ENCODE results near the gene SEZ6L2.

SEZ6L2 gene

GRCh38 chr16:29860218-29860617 lies 39.1 kb downstream of the SEZ6L2 start:
- TF ChIP-seq, protein P1, sequence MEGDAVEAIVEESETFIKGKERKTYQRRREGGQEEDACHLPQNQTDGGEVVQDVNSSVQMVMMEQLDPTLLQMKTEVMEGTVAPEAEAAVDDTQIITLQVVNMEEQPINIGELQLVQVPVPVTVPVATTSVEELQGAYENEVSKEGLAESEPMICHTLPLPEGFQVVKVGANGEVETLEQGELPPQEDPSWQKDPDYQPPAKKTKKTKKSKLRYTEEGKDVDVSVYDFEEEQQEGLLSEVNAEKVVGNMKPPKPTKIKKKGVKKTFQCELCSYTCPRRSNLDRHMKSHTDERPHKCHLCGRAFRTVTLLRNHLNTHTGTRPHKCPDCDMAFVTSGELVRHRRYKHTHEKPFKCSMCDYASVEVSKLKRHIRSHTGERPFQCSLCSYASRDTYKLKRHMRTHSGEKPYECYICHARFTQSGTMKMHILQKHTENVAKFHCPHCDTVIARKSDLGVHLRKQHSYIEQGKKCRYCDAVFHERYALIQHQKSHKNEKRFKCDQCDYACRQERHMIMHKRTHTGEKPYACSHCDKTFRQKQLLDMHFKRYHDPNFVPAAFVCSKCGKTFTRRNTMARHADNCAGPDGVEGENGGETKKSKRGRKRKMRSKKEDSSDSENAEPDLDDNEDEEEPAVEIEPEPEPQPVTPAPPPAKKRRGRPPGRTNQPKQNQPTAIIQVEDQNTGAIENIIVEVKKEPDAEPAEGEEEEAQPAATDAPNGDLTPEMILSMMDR (IDR thresholded peaks at IDR 0.05; ENCODE audit: low read depth, low read length, missing control alignments): no peak
- H3K4me3 ChIP-seq (ENCODE audit: low read depth, low read length): no peak overlapping the region
- no peak for DNase-seq (ENCODE audit: low read depth)

DNA sequence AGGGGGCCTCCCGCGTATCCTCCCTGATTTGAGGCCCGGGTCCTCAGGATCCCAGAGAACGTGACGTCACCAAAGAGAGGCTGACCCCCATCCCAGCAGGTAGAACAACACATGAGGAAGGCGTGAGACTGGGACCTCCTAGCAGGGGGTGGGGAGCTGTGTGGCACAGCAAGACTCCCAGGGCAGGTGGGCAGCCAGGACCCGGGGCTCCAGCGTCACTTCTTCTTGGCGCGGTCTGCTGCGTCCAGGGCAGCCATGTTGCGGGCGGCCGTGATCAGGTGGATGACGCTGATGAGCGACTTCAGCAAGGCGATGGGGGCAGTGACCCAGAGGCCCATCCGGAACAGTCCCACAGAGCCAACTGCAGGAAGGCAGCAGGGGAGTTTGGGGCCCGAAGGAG lies 40.4 kb downstream of the SEZ6L2 start:
- DNase-seq (ENCODE audit: low read depth): no peak
- TF ChIP-seq, protein P1 (IDR thresholded peaks at IDR 0.05; ENCODE audit: low read depth, low read length, missing control alignments): no peak
- H3K4me3 ChIP-seq (ENCODE audit: low read depth, low read length): no peak overlapping the region

DNA sequence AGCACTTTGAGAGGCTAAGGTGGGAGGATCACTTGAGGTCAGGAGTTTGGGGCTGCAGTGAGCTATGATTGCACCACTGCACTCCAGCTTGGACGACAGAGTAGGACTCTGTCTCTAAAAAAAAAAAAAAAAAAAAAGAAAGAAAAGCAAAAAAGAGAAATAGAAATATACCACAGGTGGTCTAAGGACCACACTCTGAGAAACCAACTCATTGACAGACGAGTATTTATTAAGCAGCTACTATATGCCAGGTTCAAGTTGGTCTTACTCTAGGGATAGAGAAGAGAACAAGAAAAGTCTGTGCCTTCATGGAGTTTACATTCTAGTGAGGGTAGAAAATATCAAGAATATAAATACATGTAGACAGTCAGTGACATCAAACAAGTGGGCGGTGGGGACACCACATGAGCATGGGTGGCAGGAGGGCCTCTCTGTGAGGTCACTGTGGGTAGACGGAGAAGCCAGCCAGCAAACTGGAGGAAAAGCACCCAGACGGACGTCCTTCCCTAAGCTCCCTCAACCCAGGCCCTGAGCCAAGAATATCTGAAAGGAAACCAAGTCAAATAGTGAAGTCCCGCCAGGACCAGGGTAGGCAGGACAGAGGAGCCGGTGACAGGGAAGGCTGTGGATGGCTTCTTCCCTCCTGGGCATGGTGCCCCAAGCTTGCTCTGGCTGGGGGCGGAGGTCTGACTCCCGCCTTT lies 41.1 kb downstream of the SEZ6L2 start:
- TF ChIP-seq, protein P1 (IDR thresholded peaks at IDR 0.05; ENCODE audit: low read depth, low read length, missing control alignments): no peak
- H3K4me3 ChIP-seq (ENCODE audit: low read depth, low read length): no peak overlapping the region
- DNase-seq (ENCODE audit: low read depth): no peak

- TF ChIP-seq, protein P1 (IDR thresholded peaks at IDR 0.05; ENCODE audit: low read depth, low read length, missing control alignments): no peak
- DNase-seq (ENCODE audit: low read depth): no peak
- H3K4me3 ChIP-seq (ENCODE audit: low read depth, low read length): no peak overlapping the region
These were observed 42.1 kb downstream of the SEZ6L2 start for GRCh38 chr16:29857133-29857760.

GRCh38 chr16:29854520-29855100 lies 44.7 kb downstream of the SEZ6L2 start:
- DNase-seq (ENCODE audit: low read depth): no peak
- TF ChIP-seq, protein P1 (IDR thresholded peaks at IDR 0.05; ENCODE audit: low read depth, low read length, missing control alignments): no peak
- no peak overlapping the region for H3K4me3 ChIP-seq (ENCODE audit: low read depth, low read length)

GRCh38 chr16:29852654-29853053 lies 46.7 kb downstream of the SEZ6L2 start:
- TF ChIP-seq, protein P1 (IDR thresholded peaks at IDR 0.05; ENCODE audit: low read depth, low read length, missing control alignments): no peak
- no peak for DNase-seq (ENCODE audit: low read depth)
- H3K4me3 ChIP-seq (ENCODE audit: low read depth, low read length): no peak overlapping the region
